GM18508 (cell line): ENCODE results near the gene OSBPL10.
"Not testable (repeated sequence)": the region's sequence is repeated elsewhere in the genome, so short reads cannot be mapped to it uniquely, and the experiment has no call there.

Source experiments
- ATAC-seq: cut with Tn5 transposase; IDR thresholded peaks from one replicate; pipeline ENCODE4 v1.9.1; 2021; ENCODE audit warnings: moderate number of reproducible peaks; ENCODE audit not compliant: insufficient read depth, unreplicated experiment

The OSBPL10 gene

GRCh38 chr3:31993843-31994242 lies 12.8 kb upstream of the OSBPL10 start:
- ATAC-seq, result no peak

GRCh38 chr3:31992995-31993394 lies 11.9 kb upstream of the OSBPL10 start:
- not testable (repeated sequence) for ATAC-seq

- no peak for ATAC-seq
Observed at GRCh38 chr3:31988271-31988670, 7.2 kb upstream of the OSBPL10 start.

GRCh38 chr3:31985831-31986230 lies 4.8 kb upstream of the OSBPL10 start:
- ATAC-seq, result no peak

GRCh38 chr3:31984321-31984720 lies 3.3 kb upstream of the OSBPL10 start:
- ATAC-seq, result no peak

GRCh38 chr3:31980530-31981205 lies 394 bp downstream of the OSBPL10 start:
- ATAC-seq, result no peak

- no peak for ATAC-seq
Observed at GRCh38 chr3:31979001-31979697, 1.9 kb downstream of the OSBPL10 start.

- no peak for ATAC-seq
Observed at GRCh38 chr3:31978553-31978952, 2.5 kb downstream of the OSBPL10 start.

- no peak for ATAC-seq
Observed at GRCh38 chr3:31977736-31978135, 3.3 kb downstream of the OSBPL10 start.

- ATAC-seq, result no peak
Observed at GRCh38 chr3:31976302-31976701, 4.8 kb downstream of the OSBPL10 start.

GRCh38 chr3:31974964-31975363 lies 6.1 kb downstream of the OSBPL10 start:
- no peak for ATAC-seq

- no peak for ATAC-seq
Observed at GRCh38 chr3:31974471-31974870, 6.6 kb downstream of the OSBPL10 start.

GRCh38 chr3:31973837-31974236 lies 7.2 kb downstream of the OSBPL10 start:
- no peak for ATAC-seq

GRCh38 chr3:31973081-31973480 lies 8.0 kb downstream of the OSBPL10 start:
- ATAC-seq, result no peak

- ATAC-seq, result no peak
Observed at GRCh38 chr3:31971607-31972006, 9.5 kb downstream of the OSBPL10 start.

GRCh38 chr3:31968927-31969418 lies 12.1 kb downstream of the OSBPL10 start:
- no peak for ATAC-seq

GRCh38 chr3:31968369-31968926 lies 12.6 kb downstream of the OSBPL10 start:
- ATAC-seq, result no peak

GRCh38 chr3:31967592-31967991 lies 13.5 kb downstream of the OSBPL10 start:
- no peak for ATAC-seq

- ATAC-seq, result no peak
Observed at GRCh38 chr3:31966978-31967591, 14.0 kb downstream of the OSBPL10 start.

GRCh38 chr3:31962801-31963205 lies 18.3 kb downstream of the OSBPL10 start:
- no peak for ATAC-seq

- no peak for ATAC-seq
Observed at GRCh38 chr3:31960793-31961431, 20.1 kb downstream of the OSBPL10 start.
